Measurements from ENCODE around the gene CNTROB.
A peak's percentile ranks its signal among the peaks of the same experiment; 100 is the strongest.

DNA sequence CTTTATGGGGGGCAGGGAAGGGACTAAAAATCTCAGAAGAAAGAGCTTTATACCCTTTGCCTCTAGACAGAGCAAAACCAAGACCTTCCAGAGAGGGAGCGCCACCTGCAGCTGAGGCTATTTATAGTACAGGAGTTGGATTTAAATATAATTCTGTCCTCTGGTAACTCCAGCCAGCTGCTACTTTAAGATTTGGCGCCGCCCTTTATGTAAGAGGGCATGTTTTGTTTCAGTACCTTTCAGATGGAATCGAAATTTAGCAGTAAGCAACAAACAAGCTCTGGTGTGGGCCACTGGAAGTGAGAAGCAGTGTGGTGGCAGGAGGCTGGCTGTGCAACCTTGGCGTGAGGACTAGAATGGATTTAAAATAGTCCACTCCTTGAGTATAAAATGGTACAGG is 65.2 kb downstream of the CNTROB start:
- no peak for TF ChIP-seq POLR2AphosphoS5 (IDR thresholded peaks at IDR 0.05)
- TF ChIP-seq, protein P1, sequence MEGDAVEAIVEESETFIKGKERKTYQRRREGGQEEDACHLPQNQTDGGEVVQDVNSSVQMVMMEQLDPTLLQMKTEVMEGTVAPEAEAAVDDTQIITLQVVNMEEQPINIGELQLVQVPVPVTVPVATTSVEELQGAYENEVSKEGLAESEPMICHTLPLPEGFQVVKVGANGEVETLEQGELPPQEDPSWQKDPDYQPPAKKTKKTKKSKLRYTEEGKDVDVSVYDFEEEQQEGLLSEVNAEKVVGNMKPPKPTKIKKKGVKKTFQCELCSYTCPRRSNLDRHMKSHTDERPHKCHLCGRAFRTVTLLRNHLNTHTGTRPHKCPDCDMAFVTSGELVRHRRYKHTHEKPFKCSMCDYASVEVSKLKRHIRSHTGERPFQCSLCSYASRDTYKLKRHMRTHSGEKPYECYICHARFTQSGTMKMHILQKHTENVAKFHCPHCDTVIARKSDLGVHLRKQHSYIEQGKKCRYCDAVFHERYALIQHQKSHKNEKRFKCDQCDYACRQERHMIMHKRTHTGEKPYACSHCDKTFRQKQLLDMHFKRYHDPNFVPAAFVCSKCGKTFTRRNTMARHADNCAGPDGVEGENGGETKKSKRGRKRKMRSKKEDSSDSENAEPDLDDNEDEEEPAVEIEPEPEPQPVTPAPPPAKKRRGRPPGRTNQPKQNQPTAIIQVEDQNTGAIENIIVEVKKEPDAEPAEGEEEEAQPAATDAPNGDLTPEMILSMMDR (IDR thresholded peaks at IDR 0.05): peak in 2 of 4 experiments; percentile 19 to 41
